NCI-H1092 treated with DMSO at 0.1 percent for 48 hours (cell line): ENCODE data around the gene USP5.
A peak's percentile ranks its signal among the peaks of the same experiment; 100 is the strongest.

Experiments
- DNase-seq: peaks from one replicate; lab custom pipeline; 2025; lab: John Stamatoyannopoulos, UW

Gene USP5

GRCh38 chr12:6851921-6852650 is at the start of gene USP5:
Gene USP5 (plus strand): TSS chr12:6852150. CDS start chr12:6852180, 30 bp downstream.
- peak; percentile 99 for DNase-seq

- DNase-seq, result no peak
These were observed 44.8 kb upstream of the USP5 start for GRCh38 chr12:6807170-6807569.

GRCh38 chr12:6809056-6809455 is 42.9 kb upstream of the USP5 start:
- no peak for DNase-seq

GRCh38 chr12:6810758-6811157 is 41.2 kb upstream of the USP5 start:
- DNase-seq, result no peak

- DNase-seq, result no peak
These were observed 38.6 kb upstream of the USP5 start for GRCh38 chr12:6813363-6813762.

GRCh38 chr12:6816598-6816997 is 35.4 kb upstream of the USP5 start:
- DNase-seq, result no peak

GRCh38 chr12:6817098-6817497 is 34.9 kb upstream of the USP5 start:
- DNase-seq, result no peak

- no peak for DNase-seq
These were observed 34.2 kb upstream of the USP5 start for GRCh38 chr12:6817662-6818157.

- no peak for DNase-seq
These were observed 33.7 kb upstream of the USP5 start for GRCh38 chr12:6818222-6818621.

- DNase-seq, result no peak
These were observed 33.3 kb upstream of the USP5 start for GRCh38 chr12:6818645-6819044.

GRCh38 chr12:6819106-6820030 is 32.6 kb upstream of the USP5 start:
- DNase-seq, result no peak

- no peak for DNase-seq
These were observed 31.8 kb upstream of the USP5 start for GRCh38 chr12:6820166-6820565.

GRCh38 chr12:6821591-6822425 is 30.1 kb upstream of the USP5 start, which contains the start of gene GPR162:
Gene GPR162 (plus strand): TSS chr12:6821821. CDS start chr12:6823899, 2,078 bp downstream.
- peak; percentile 77 for DNase-seq

GRCh38 chr12:6822426-6823135 is 29.4 kb upstream of the USP5 start:
- no peak for DNase-seq

GRCh38 chr12:6823182-6824084 is 28.5 kb upstream of the USP5 start:
- DNase-seq, result no peak

GRCh38 chr12:6824085-6824775 is 27.7 kb upstream of the USP5 start:
- DNase-seq, result no peak

GRCh38 chr12:6824901-6825381 is 27.0 kb upstream of the USP5 start:
- no peak for DNase-seq

- DNase-seq, result peak; percentile 86
These were observed 26.4 kb upstream of the USP5 start for GRCh38 chr12:6825398-6826124.
